HEK293T (cell line): ENCODE measurements around the gene XYLT2.
"Not testable (repeated sequence)": the region's sequence is repeated elsewhere in the genome, so short reads cannot be mapped to it uniquely, and the experiment has no call there.

Experiments
- CTCF ChIA-PET: fragments of 350-600 bp; formaldehyde crosslinking; extraction: SDS; loops from one replicate; lab custom pipeline; 2021; ENCODE audit warnings: antibody characterized with exemption, inconsistent platforms; lab: Yijun Ruan, JAX
- POLR2A ChIA-PET: fragments of 350-600 bp; formaldehyde crosslinking; extraction: SDS; loops from one replicate; lab custom pipeline; 2020; ENCODE audit warnings: antibody characterized with exemption, inconsistent platforms; lab: Yijun Ruan, JAX
- DNase-seq: peaks from one replicate; pipeline ENCODE4 v3.0.0; 2012; ENCODE audit warnings: mixed read lengths; ENCODE audit errors: extremely low spot score
- ARNT ChIP-seq: fragments of 450-650 bp; IDR thresholded peaks from 2 replicates; pipeline ENCODE4 v1.6.1; 2017; ENCODE audit warnings: mild to moderate bottlenecking
- BHLHE40 ChIP-seq: fragments of 450-650 bp; IDR thresholded peaks from 2 replicates; pipeline ENCODE4 v1.6.1; 2016; ENCODE audit warnings: mild to moderate bottlenecking, moderate library complexity, borderline replicate concordance
- CTBP1 ChIP-seq: fragments of 450-650 bp; IDR thresholded peaks from 2 replicates; pipeline ENCODE4 v1.6.1; 2016; ENCODE audit warnings: borderline replicate concordance
- ELF4 ChIP-seq: fragments of 450-650 bp; IDR thresholded peaks from 2 replicates; pipeline ENCODE4 v1.6.1; 2017; ENCODE audit warnings: antibody characterized with exemption
- FOXA1 ChIP-seq: fragments of 450-650 bp; IDR thresholded peaks from 2 replicates; pipeline ENCODE4 v1.6.1; 2016; ENCODE audit warnings: mild to moderate bottlenecking
- FOXK2 ChIP-seq: fragments of 450-650 bp; IDR thresholded peaks from 2 replicates; pipeline ENCODE4 v1.6.1; 2016; ENCODE audit warnings: mild to moderate bottlenecking
- FOXM1 ChIP-seq: fragments of 450-650 bp; IDR thresholded peaks from 2 replicates; pipeline ENCODE4 v1.6.1; 2017; ENCODE audit warnings: mild to moderate bottlenecking, borderline replicate concordance
- HDGF ChIP-seq: fragments of 450-650 bp; IDR thresholded peaks from 2 replicates; pipeline ENCODE4 v1.6.1; 2017; ENCODE audit warnings: antibody characterized with exemption, borderline replicate concordance
- L3MBTL2 ChIP-seq: fragments of 450-650 bp; conservative IDR thresholded peaks from 2 replicates; pipeline ENCODE4 v1.6.1; 2016; ENCODE audit warnings: mild to moderate bottlenecking
- LEF1 ChIP-seq: fragments of 450-650 bp; IDR thresholded peaks from 2 replicates; pipeline ENCODE4 v1.6.1; 2017; ENCODE audit warnings: mild to moderate bottlenecking, borderline replicate concordance
- NFRKB ChIP-seq: fragments of 450-650 bp; IDR thresholded peaks from 2 replicates; pipeline ENCODE4 v1.6.1; 2016; ENCODE audit warnings: mild to moderate bottlenecking, moderate library complexity
- PKNOX1 ChIP-seq: fragments of 450-650 bp; IDR thresholded peaks from 2 replicates; pipeline ENCODE4 v1.6.1; 2016
- SP1 ChIP-seq: fragments of 450-650 bp; IDR thresholded peaks from 2 replicates; pipeline ENCODE4 v1.6.1; 2017
- SUZ12 ChIP-seq: fragments of 450-650 bp; IDR thresholded peaks from 2 replicates; pipeline ENCODE4 v1.6.1; 2016; ENCODE audit warnings: mild to moderate bottlenecking
- TARDBP ChIP-seq: fragments of 450-650 bp; IDR thresholded peaks from 2 replicates; pipeline ENCODE4 v1.6.1; 2016
- ZNF384 ChIP-seq: fragments of 450-650 bp; IDR thresholded peaks from 2 replicates; pipeline ENCODE4 v1.6.1; 2016

XYLT2 gene

DNA sequence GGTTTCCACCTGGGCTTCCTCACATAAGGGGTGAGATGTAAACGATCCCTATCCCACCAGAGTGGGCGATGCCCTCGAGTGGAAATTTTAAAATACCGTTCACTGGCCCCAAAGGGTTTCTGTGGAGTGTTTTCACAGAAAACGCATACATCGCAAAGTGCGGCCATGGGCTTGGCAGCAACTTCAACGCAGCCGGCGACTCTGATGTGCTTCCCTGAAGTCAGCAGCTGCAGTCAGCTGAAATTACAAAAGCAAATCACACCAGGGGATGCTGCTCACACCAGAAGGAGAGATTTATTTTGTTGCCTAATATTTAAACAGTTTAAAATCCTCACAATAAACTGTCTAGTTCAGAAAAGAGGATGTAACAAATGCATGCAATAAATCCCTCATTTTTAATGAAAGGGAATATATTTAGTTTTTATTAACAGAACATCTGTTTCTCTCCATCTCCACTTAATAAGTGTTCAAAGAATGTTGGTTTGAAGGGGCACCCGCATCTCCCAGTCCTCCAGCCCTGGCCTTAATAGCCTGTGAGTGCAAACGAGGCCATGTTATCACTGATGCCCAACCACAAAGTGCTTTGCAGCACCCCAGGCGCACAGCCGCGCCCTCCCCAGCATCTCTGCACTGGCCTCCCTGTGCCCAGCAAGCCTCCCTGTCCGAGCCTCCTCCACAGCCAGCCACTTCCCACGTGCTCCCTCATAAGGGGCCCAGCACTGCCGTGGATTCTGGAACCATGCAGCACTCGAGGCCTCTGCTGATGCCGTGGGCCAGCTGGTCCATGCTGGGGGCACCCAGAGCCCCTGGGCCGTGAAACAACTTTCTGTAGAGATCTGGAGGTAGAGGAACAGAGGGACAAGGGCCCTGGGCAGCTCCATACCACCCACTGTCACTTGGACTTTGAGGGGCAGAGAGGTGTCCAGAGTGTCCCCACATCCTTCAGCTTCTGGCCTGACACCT lies 17.3 kb upstream of the XYLT2 start:
- TF ChIP-seq NFRKB (no peak), CTBP1 (no peak), ARNT (no peak), ZNF384 (no peak), BHLHE40 (no peak), FOXM1 (no peak), SP1 (no peak), HDGF (no peak), SUZ12 (no peak), L3MBTL2 (no peak)
- no peak for DNase-seq
- CTCF ChIA-PET: no interaction called here
- POLR2A ChIA-PET: no interaction called here

DNA sequence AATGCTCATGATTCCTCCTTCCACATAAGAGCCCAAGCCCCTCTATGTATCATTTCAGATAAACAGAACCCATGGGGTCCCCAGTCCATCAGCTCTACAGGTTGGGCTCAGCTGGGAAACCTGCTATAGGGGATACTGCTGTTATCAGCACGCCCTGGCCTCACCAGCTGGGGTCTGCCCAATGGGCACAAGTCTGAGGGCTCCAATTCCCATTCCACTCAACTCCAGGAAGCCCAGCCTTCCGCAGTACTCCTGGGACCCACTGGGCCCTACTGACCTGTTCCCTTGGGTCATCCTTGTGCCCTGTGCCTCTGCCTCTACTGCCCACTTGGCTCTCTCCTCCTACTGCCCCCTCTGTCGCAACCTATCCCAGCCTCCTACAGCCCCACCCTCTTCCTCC lies 16.2 kb upstream of the XYLT2 start:
- POLR2A ChIA-PET: no interaction called here
- TF ChIP-seq FOXM1 (no peak), LEF1 (no peak), SP1 (no peak), TARDBP (no peak), HDGF (no peak), PKNOX1 (no peak), FOXK2 (no peak), ARNT (no peak), FOXA1 (no peak), L3MBTL2 (no peak), ELF4 (no peak), BHLHE40 (no peak), SUZ12 (no peak), CTBP1 (no peak), ZNF384 (no peak), NFRKB (no peak)
- CTCF ChIA-PET: no interaction called here
- no peak for DNase-seq

- POLR2A ChIA-PET: no interaction called here
These were observed 15.7 kb upstream of the XYLT2 start for GRCh38 chr17:50330151-50330775.

GRCh38 chr17:50331085-50331791 lies 14.7 kb upstream of the XYLT2 start:
- POLR2A ChIA-PET: no interaction called here
- TF ChIP-seq BHLHE40: no peak
- TF ChIP-seq ZNF384: no peak
- TF ChIP-seq ARNT: no peak
- no peak for TF ChIP-seq HDGF
- no peak for TF ChIP-seq FOXM1
- TF ChIP-seq SUZ12: no peak
- no peak for TF ChIP-seq PKNOX1
- TF ChIP-seq FOXA1: no peak
- TF ChIP-seq NFRKB: no peak
- no peak for TF ChIP-seq SP1
- TF ChIP-seq CTBP1: no peak
- TF ChIP-seq LEF1: no peak
- TF ChIP-seq L3MBTL2: no peak
- no peak for TF ChIP-seq FOXK2
- TF ChIP-seq TARDBP: no peak
- no peak for TF ChIP-seq ELF4
- CTCF ChIA-PET: interaction anchor here (0.7 kb wide), 1 partner anchor 112 kb away, joined by 3 read pairs; no protein-coding TSS in a partner anchor
- no peak for DNase-seq

More at GRCh38 chr17:50330151-50330775, 15.7 kb upstream of the XYLT2 start:
- no peak for DNase-seq
- CTCF ChIA-PET: interaction anchor here (0.6 to 0.7 kb wide), 2 partner anchors 113 to 237 kb away, joined by 3 read pairs; no protein-coding TSS in a partner anchor
- TF ChIP-seq CTBP1: no peak
- TF ChIP-seq FOXM1: no peak

DNA sequence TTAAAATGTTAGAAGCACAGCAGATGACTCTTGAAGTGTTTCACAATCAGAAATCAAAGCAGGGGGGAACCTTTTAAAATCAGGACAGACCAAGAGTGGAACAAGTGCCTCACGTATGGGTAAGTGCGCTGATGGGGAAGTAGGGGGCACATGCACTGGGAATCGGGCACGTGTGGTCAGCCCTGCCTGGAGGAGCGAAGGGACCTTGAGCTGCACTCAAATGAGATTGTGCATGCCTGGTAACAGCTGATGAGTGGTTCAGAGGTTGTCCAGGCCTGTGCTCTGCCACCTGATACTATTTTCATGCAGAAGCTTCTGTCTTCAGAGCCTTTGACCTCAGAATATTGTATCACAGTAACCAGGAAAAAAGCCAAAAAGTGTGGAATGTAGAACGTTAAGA lies 13.7 kb upstream of the XYLT2 start:
- ChIA-PET POLR2A (no interaction called here), CTCF (no interaction called here)
- TF ChIP-seq FOXA1 (no peak), NFRKB (no peak), BHLHE40 (no peak), ARNT (no peak), ZNF384 (no peak), SP1 (no peak), HDGF (no peak), L3MBTL2 (no peak), SUZ12 (no peak)
- DNase-seq: no peak

- DNase-seq, POLR2A ChIA-PET: not testable (repeated sequence)
- CTCF ChIA-PET: interaction anchor here (0.8 to 1.2 kb wide), 4 partner anchors 39 to 240 kb away, joined by 3 to 5 read pairs (median 3); no protein-coding TSS in a partner anchor
These were observed 12.5 kb upstream of the XYLT2 start for GRCh38 chr17:50333291-50334057.
